Measurements from ENCODE around the gene OSBP.
A peak's percentile ranks its signal among the peaks of the same experiment; 100 is the strongest.
"Not testable (repeated sequence)": the region's sequence is repeated elsewhere in the genome, so short reads cannot be mapped to it uniquely, and the experiment has no call there.

Gene OSBP, protein sequence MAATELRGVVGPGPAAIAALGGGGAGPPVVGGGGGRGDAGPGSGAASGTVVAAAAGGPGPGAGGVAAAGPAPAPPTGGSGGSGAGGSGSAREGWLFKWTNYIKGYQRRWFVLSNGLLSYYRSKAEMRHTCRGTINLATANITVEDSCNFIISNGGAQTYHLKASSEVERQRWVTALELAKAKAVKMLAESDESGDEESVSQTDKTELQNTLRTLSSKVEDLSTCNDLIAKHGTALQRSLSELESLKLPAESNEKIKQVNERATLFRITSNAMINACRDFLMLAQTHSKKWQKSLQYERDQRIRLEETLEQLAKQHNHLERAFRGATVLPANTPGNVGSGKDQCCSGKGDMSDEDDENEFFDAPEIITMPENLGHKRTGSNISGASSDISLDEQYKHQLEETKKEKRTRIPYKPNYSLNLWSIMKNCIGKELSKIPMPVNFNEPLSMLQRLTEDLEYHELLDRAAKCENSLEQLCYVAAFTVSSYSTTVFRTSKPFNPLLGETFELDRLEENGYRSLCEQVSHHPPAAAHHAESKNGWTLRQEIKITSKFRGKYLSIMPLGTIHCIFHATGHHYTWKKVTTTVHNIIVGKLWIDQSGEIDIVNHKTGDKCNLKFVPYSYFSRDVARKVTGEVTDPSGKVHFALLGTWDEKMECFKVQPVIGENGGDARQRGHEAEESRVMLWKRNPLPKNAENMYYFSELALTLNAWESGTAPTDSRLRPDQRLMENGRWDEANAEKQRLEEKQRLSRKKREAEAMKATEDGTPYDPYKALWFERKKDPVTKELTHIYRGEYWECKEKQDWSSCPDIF

DNA sequence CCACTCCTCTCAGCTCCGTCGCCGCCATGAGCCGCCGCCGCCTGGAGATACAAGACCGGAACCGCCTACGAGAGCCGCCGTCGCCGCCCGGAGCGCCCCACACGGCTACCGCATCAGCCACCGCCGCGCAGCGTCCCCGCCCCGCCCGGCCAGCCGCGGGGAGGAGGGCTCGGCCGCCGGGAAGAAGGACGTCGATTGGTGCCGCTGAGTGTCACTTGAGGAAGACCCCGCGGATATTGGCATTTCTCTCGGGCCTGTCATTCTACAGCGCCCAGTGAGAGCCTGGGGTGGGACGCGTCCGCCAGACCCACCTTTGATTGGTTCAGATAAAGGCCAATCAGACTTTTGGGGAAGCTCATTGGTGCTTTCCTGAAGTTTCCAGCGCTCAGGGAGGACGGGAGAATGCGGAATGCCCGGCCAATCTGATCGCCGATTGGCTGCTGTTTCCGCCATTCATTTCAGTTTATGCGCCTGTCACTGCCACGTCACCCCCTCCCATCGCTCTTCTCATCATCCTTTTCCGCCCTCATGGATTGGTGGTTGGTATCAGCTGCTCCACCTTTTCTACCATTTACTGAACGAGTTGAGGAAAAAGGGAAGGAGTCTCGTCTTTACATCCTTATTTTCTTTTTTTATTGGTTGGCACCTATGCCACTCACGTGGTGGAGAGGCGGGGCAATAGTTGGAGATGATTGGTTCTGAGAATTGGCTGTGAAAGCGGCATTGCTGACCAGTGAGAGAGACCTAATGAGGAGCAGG, at the start of gene OSBP:
TSS of gene OSBP (minus strand) at position 138 of the 759 bp plus-strand sequence. CDS start at position 28, 110 bp downstream.
- DNase-seq, result peak; percentile 99

DNA sequence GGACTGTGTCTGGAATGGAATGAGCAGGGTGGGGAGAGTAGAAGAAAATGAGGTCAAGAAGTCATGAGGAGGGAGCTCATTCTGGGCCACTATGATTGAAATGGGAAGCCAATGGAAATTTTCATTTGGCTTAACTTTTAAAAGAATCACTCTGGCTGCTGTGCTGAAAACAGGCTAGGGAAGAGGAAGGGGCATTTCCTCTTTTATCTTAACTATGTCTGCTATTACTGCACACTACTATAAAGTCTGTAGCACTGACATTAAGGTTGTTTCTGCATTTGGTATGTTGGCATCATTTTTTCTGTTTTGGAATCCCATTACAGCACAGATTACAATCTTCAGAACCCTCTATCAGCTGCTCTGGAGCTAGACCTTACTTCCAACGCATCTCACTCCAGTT, 45.0 kb upstream of the OSBP start:
- DNase-seq, result no peak

DNA sequence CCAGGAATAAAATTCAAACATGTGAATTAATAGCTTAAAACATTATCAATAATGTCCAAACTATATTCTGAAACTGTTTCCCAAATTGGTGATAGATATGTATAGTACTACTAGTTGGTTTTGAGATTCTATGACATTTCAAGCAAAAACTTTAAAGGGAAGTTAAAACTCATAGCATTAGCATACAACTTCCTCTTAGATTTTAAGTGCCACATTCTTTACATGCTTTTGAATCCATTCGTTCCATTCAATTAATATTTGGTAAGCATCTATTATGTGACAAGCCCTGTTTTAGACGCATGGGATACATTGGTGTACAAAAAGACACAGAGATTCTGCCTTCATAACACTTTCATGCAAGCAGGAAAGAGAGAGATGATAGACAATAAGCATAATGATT, 44.4 kb upstream of the OSBP start:
- no peak for DNase-seq

DNA sequence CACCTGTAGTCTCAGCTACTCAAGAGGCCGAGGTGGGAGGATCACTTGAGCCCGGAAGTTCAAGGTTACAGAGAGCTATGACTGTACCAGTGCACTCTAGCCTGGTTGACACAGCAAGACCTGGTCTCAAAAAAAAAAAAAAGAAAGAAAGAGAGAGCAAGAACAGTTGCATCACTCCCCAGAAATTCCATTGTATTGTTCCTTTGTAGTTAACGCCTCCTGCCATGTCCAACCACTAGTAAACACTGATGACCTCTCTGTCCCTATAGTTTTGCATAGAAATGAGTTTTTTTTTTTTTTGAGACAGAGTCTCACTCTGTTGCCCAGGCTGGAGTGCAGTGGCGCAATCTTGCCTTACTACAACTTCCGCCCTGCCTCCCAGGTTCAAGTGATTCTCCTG, 42.5 kb upstream of the OSBP start:
- no peak for DNase-seq

DNA sequence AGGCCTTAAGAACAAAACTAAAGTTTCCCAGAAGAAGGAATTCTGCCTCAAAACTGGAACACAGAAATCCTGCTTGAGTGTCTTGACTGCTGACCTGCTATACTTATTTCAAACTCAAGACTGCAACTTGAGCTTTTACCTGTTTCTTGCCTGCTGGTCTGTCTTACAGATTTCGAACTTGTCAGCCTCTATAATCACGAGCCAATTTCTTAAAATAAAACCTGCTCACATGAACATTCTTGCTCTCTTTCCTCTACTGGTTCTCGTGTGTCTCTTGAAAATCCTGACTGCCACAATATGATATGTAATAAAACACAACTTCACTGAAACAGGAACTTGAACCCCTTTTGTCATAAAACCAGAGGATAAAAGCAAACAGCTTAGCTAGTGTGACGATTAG, 39.3 kb upstream of the OSBP start:
- DNase-seq, result no peak

DNA sequence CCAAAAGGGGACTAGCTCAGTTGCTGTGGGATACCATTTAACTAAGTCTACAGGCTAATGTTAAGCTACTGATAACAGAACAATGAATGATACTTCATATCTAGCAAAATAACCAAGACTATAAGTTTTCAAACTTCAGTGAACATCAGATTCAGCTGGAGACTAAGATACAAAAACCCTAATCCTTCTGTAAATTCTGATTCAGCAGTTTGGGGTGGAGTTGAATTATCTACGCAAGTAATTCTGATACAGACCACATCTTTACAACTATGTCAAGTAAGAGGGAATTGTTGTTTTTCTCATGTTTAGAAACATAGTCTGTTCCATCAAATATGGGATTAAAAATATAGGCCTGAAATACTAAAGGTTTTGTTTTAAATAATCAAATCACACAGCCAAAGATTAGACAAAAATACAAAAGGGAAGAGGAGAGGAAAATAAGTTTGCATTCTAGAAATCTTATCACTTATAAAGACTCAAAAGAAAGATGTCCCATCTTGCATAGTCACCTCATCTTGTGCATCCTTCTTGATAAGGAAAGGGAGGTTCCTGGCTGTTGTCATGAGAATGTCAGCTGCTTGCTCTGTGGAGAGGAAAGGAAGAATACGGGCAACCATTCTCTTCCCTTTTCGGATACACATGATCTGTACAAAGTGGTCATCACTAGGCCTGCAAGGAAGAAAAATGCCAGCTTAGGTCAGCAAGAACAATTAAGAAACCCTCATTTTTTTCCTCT, 31.8 kb upstream of the OSBP start:
- DNase-seq, result no peak

DNA sequence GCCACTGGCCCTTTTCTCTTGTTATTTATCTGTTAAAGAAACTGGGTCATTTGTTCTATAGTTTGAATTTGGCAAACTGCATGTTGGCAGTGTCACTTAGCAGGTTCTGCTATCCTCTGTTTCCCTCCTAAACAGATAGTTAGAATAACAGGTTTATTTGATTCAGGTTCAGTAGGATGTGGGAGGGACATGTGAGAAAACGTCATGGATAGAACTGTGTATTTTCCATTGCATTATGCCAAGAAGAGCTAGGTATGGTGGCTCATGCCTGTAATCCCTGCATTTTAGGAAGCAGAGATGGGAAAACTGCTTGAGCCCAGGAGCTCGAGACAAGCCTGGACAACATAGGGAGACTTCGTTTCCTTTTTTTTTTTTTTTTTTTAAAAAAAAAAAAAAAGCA, 29.0 kb upstream of the OSBP start:
- no peak for DNase-seq

DNA sequence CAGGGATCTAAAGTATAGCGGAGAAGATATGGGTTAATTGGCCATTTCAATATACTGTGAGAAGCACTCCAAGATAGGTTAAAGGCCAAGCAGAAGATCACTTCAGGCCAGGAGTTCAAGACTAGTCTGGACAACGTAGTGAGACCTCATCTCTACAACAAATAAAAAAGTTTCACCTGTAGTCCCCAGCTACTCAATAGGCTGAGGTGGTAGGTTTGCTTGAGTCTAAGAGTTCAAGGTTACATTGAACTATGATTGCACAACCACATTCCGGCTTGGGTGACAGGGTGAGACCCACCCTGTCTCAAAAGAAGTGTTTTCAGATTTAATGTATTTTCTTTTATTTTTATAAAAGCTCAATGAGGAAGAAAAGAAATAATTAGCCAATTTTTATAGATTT, 27.8 kb upstream of the OSBP start:
- no peak for DNase-seq

DNA sequence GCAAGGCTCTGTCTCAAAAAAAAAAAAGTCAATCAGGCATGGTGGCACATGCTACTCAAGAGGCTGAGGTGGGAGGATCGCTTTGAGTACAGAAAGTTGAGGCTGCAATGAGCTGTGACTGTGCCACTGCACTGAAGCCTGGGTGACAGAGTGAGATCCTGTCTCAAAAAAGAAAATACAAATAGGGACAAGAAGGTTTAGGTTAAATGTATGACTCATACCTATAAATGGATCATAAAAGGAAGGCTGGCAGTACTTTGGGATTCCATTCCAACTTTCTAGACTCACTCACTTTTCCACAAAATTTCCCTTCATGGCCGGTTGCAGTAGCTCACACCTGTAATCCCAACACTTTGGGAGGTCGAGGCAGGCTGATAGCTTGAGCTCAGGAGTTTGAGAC, 25.6 kb upstream of the OSBP start:
- DNase-seq, result no peak

DNA sequence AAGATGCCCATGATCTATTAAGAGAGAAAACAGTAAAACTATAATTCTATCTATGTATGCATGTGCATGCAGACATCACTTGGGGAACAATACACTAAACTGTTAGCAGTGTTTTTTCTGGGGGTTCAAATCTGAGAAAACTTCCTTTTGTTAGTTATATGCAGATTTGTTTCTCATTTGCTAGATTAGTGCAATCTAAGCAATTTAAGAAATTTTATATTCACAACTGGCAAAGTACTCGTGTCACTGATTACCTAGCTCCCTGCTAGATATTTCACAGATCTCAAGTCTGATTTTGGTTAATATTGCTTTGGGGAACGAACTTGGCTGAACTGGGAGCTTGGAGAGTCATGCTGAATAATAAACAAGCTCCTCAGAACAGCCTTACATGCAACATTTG, 14.9 kb upstream of the OSBP start:
- no peak for DNase-seq

DNA sequence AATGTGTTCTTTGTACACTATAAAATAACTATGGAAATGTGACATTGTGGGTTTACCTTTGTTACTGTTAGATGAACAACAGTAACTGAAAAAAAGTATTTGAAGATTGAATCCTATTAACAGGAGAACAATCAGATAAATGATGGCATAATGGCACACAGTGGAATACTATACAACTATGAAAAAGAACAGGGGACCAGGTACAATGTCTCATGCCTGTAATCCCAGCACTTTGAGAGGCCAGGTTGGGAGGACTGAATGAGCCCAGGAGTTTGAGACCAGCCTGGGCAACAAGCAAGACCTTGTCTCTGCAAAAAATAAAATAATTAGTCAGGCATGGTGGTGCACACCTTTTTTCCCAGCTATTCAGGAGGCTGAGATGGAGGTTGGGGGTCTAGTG, 14.4 kb upstream of the OSBP start:
- DNase-seq, result no peak

DNA sequence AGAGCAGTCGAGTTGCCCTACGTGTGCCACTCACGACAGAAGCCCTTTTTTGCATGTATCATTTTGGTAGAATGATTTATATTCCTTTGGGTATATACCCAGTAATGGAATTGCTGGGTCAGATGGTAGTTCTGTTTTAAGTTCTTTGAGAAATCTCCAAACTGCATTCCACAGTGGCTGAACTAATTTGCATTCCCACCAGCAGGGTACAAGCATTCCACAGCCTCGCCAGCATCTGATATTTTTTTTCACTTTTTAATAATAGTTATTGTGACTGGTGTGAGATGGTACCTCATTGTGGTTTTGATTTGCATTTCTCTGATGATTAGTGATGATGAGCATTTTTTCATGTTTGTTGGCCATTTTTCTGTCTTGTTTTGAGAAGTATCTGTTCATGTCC, 11.4 kb upstream of the OSBP start:
- not testable (repeated sequence) for DNase-seq

DNA sequence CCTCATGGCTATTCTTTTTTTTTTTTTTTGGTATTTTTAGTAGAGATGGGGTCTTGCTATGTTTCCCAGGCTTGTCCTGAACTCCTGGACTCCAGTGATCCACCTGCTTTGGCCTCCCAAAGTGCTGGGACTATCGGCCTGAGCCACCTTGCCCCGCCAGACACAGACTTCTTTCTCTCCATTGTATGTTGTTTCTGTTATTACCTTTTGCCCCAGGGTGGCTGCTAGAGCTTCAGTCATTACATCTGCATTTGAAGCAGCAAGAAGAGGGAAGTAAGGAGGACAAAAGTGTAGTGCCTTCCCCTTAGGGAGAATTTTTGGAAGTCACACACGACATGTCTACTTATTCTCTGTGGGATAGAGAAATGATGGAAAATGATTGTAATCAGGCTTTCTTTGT, 10.1 kb upstream of the OSBP start:
- DNase-seq, result no peak

DNA sequence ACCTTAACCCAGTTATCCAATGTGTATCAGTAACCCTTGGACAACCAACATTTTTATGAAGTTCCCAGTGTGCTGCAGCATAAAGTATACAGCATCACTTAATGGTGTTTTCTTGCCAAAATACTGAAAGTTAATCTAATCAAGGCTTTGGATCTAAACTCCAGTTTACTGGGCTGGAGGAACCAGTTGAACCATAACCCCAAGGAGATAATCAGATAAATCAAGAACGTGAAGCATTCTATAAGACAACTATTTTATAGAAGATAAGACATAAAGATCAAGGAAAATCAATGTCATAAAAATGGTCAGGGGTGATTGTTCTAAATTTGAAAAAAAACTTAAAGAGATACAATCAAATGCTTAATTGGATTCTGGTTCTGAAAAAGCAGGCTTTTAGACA, 2.3 kb upstream of the OSBP start:
- no peak for DNase-seq

DNA sequence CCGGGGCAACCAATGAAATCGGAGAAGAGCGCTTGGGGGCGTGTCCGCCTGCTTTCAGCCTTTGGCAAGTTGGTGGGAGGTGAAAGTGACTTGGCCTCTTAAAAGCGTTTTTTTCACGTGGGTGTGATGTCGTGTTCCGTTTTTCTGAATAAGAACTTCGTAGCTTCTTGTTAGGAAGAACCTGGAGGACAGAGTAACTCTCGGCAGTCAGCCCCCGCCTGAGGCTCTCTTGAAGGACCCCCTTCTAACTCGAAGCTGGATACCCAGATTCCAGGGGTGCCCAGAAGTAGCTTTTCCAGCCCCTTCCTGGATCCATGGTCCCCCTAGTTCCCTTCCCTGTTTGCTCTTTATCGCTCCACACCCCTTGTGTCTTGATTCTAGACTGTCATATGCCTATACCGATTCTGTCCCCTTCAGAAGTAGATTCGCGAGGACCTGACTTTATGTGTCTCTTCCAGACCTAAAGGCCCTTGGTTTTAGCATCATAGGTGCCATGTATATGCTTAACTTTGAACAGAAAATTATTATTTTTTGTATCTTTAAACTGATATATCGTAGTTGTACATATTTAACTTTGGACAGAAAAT, 915 bp upstream of the OSBP start:
- no peak for DNase-seq

DNA sequence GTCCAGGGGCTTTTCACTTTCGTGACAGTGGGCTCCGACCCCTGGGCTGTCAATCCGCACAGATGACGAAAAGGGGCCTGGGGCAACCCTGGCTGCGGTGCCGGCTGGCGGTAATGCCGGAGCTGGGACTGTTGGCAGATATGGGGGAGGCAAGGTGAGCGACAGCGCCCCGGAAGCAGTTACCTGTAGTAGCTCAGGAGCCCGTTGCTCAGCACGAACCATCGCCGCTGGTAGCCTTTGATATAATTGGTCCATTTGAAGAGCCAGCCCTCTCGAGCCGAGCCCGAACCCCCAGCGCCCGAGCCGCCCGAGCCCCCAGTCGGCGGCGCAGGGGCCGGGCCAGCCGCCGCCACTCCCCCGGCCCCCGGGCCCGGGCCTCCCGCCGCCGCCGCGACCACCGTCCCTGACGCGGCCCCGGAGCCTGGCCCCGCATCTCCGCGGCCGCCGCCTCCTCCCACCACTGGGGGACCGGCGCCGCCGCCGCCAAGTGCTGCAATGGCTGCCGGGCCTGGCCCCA, 396 bp downstream of the OSBP start:
- DNase-seq, result peak; percentile 25

DNA sequence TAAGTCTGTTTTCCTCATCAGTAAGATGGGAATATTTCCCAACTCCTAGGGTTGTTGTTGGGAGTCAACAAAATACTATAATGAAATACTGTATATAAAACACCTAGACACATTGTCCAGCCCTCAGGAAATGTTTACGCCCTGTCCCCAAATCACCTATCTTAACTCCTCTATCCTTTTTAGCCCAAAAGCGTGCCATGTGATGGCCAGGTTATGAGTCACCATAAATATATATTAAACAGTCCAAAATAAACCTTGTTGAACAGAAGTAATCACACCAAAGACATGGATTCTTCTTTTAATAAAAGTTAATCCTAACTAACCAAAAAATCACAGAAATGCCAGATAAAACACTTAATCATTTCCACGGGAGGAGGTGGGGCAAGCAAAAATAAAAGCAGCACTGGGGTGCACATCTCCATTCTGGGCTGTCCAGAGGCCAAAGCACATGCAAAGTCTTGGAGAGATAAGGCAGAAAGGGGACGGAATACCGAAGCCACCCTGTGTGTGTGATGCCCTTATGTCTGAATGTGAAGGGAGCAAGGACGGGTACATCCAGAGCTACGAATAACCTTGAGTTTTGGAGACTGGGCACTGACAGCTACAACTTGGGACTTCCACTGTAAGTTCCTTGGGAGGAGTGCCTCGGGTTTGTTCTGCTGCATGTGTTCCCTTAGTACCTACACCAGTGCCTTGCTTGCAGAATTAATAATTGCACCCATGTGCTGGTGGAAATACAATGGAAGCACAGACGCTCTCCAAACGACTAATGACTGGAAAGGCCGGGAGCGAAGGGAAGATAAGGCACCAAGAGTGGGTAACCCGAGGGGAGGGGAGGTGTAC, 1.1 kb downstream of the OSBP start:
- DNase-seq, result no peak

DNA sequence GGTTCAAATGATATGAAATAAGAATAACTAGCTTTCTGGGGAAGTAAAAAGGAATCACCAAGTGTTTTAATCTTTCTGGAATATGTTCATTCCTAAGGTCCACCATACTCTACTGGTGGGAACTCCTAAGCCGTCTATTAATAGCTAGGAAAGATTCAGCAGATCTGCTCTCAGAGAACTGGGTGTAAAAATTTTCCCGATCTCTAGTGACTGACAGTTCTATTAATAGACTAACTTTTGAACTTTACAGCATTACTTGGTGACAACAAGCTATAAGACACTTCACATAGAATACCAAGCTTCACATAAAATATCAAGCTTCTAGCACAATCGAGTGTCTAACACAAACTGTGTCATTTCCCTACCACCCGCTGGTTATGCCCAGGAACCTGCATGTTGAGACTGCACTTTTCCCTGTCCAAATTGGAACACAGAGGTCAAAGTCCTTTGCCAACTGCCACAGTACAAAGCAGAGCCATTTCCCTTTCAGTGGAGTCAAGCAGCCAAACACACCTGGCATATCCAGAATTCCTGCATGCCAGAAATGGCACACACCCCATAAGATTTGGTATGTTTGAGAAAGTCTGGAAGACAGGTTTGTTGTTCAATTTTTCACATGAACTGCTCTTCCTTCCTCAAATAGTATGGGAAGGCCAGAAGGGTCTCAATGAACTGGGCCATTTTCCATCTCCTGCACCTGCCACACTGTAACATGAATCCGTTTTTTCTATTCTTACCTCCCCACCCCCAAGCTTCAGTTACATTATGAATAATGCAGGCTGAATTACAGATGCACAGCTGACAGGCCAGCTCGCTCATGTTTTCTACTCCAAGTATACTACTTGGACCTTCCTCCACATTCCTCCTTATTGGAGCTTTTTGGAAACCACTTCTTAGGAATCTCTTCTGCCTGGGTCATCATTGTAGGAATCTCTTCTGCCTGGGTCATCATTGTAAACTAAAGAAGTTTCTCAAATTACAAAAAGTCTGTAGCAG, 3.7 kb downstream of the OSBP start:
- no peak for DNase-seq

DNA sequence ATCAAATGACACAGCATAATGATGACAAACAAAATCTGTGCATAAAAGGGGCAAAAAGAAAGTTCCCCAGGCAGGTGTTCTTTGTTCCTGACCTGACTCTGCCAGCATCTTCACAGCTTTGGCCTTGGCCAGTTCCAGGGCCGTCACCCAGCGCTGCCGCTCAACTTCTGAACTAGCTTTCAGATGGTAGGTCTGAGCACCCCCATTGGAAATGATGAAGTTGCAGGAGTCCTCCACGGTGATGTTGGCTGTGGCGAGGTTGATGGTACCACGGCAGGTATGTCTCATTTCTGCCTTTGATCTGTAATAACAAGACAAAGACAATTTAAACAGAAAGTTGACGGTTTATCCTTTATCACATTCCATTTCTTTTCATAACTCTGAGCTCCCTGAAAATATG, 5.3 kb downstream of the OSBP start:
- DNase-seq, result no peak
